PC-3 (cell line): ENCODE measurements around the gene HECTD1. TPM values are rescaled to one million over a fixed set of nuclear protein-coding genes. Genes with fewer than 3 reads are reported as not detected.
"Not testable (repeated sequence)": the region's sequence is repeated elsewhere in the genome, so short reads cannot be mapped to it uniquely, and the experiment has no call there.

Experiments used
- ATAC-seq: fragments of 200-7000 bp; cut with Tn5 transposase; 2 replicates; pipeline ENCODE4 v1.9.1; 2020; ENCODE audit warnings: mild to moderate bottlenecking, moderate library complexity
- BruUV-seq: library from RNA; stranded (reverse); fragments of 400-500 nt; replicated peaks from 2 replicates; lab custom pipeline; 2021; lab: Mats Ljungman, UMichigan
- CTCF ChIA-PET: fragments of 300-600 bp; sonication (Branson Sonifier 250); formaldehyde crosslinking; loops from one replicate; lab custom pipeline; 2022; ENCODE audit warnings: antibody characterized with exemption; lab: Charles Lee
- POLR2A ChIA-PET: fragments of 300-600 bp; sonication (Branson Sonifier 250); formaldehyde crosslinking; loops from one replicate; lab custom pipeline; 2022; ENCODE audit warnings: antibody characterized with exemption; ENCODE audit not compliant: unreplicated experiment; lab: Charles Lee
- DNase-seq: peaks from one replicate; pipeline ENCODE4 v3.0.0-alpha.2; 2015
- H2AFZ ChIP-seq: fragments of 300-600 bp; sonication (generic); 2 replicates; pipeline ENCODE4 v1.6.0; 2016; ENCODE audit warnings: antibody characterized with exemption, low read length
- H3F3A ChIP-seq: fragments of 300-600 bp; sonication (generic); one replicate; pipeline ENCODE4 v1.6.0; 2017; ENCODE audit warnings: antibody characterized with exemption, low read length, control low read depth, mild to moderate bottlenecking; ENCODE audit not compliant: unreplicated experiment
- H3K27ac ChIP-seq: fragments of 300-600 bp; sonication (generic); 2 replicates; pipeline ENCODE4 v1.5.1; 2016; ENCODE audit warnings: mild to moderate bottlenecking, low read length
- H3K27me3 ChIP-seq: fragments of 300-600 bp; sonication (generic); 2 replicates; pipeline ENCODE4 v1.6.1; 2016; ENCODE audit warnings: low read length, mixed read lengths
- H3K36me3 ChIP-seq: fragments of 300-600 bp; sonication (generic); 2 replicates; pipeline ENCODE4 v1.6.1; 2016; ENCODE audit warnings: low read depth, mixed run types, low read length, mixed read lengths
- H3K4me1 ChIP-seq: fragments of 300-600 bp; sonication (generic); 2 replicates; pipeline ENCODE4 v1.5.1; 2016; ENCODE audit warnings: low read length; ENCODE audit not compliant: insufficient read depth
- H3K4me2 ChIP-seq: fragments of 300-600 bp; sonication (generic); 2 replicates; pipeline ENCODE4 v1.6.0; 2016; ENCODE audit warnings: low read length
- H3K4me3 ChIP-seq: fragments of 300-600 bp; sonication (generic); 2 replicates; pipeline ENCODE4 v1.5.1; 2016; ENCODE audit warnings: mild to moderate bottlenecking, low read length, mixed read lengths
- H3K79me2 ChIP-seq: fragments of 300-600 bp; sonication (generic); 2 replicates; pipeline ENCODE4 v1.6.1; 2017; ENCODE audit warnings: low read length, mixed read lengths
- H3K9ac ChIP-seq: fragments of 300-600 bp; sonication (generic); 2 replicates; pipeline ENCODE4 v1.6.0; 2016; ENCODE audit warnings: mild to moderate bottlenecking, low read length
- H3K9me2 ChIP-seq: fragments of 300-600 bp; sonication (generic); replicated peaks from 2 replicates; pipeline ENCODE4 v1.6.1; 2016; ENCODE audit warnings: mixed run types, low read length, mixed read lengths
- H3K9me3 ChIP-seq: fragments of 300-600 bp; sonication (generic); 2 replicates; pipeline ENCODE4 v1.6.1; 2016; ENCODE audit warnings: low read length, mixed read lengths
- H4K20me1 ChIP-seq: fragments of 300-600 bp; sonication (generic); 2 replicates; pipeline ENCODE4 v1.6.1; 2016; ENCODE audit warnings: low read length, mixed read lengths
- CTCF ChIP-seq: fragments of 300-600 bp; sonication (generic); conservative IDR thresholded peaks from 2 replicates; pipeline ENCODE4 v1.5.1; 2017; ENCODE audit warnings: antibody characterized with exemption, low read depth, mild to moderate bottlenecking, low read length
- EZH2 ChIP-seq: fragments of 300-600 bp; sonication (generic); IDR thresholded peaks from one replicate; pipeline ENCODE4 v1.6.1; 2017; ENCODE audit warnings: antibody characterized with exemption, mild to moderate bottlenecking, low read length; ENCODE audit not compliant: unreplicated experiment
- EZH2phosphoT487 ChIP-seq: fragments of 300-600 bp; sonication (generic); IDR thresholded peaks from 2 replicates; pipeline ENCODE4 v1.6.1; 2018; ENCODE audit warnings: mild to moderate bottlenecking, antibody characterized with exemption, low read length, borderline replicate concordance
- intact Hi-C: fragments of 100-400 bp; cut with micrococcal nuclease; formaldehyde crosslinking; loops from 2 replicates; pipeline ENCODE4 v1.9.0; 2023
- total RNA-seq: library from RNA; depleted of rRNA; stranded (reverse); fragments of >200 nt; gene quantifications from 2 replicates; pipeline ENCODE4 v1.2.3, GENCODE V29; 2014

Gene HECTD1
- total RNA-seq, 1 experiment from 2014 or later, result 152 TPM

DNA sequence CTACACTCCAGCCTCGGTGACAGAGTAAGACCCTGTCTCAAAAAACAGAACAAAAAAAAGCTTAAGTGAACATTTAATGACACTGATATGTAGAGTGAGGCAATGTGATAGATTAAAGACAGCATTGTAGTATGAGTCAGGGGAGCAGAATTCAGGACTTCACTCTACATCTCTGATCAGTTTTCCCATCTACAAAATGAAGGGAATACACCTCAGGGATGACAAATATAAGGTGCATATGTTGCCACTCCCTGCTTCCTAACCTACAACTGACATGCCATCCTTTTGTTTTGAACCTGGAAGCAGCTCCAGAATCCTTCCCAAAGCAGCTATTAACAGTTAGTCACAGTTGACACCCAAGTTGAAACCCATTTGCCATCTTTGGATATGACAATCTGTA lies 150.6 kb downstream of the HECTD1 start:
- no peaks in the 10 kb centered on the region for H3K36me3 ChIP-seq
- TF ChIP-seq EZH2phosphoT487, result no peak
- no peak for TF ChIP-seq EZH2
- TF ChIP-seq CTCF, result no peak
- intact Hi-C loops, result no loop called here
- BruUV-seq, result no TSS peak
- H3K27me3 ChIP-seq, result no peaks in the 10 kb centered on the region
- no peaks in the 10 kb centered on the region for H4K20me1 ChIP-seq
- ChIA-PET CTCF (no interaction called here), POLR2A (no interaction called here)
- no peak overlapping the region for H3K4me3 ChIP-seq
- peak; percentile 34 for DNase-seq
- no peak overlapping the region for H3K4me2 ChIP-seq
- H3K9me2 ChIP-seq, result no peaks in the 10 kb centered on the region
- no peak overlapping the region for H3K9ac ChIP-seq
- no peaks in the 10 kb centered on the region for H3K79me2 ChIP-seq
- peaks cover 13% of the 10 kb centered on the region for H3K4me1 ChIP-seq
- peak; percentile 18; the same call in 1 of the 2 replicates for ATAC-seq
- H3K9me3 ChIP-seq, result no peaks in the 10 kb centered on the region
- H2AFZ ChIP-seq, result no peak overlapping the region
- H3K27ac ChIP-seq, result no peak overlapping the region
- H3F3A ChIP-seq, result no peaks in the 10 kb centered on the region

DNA sequence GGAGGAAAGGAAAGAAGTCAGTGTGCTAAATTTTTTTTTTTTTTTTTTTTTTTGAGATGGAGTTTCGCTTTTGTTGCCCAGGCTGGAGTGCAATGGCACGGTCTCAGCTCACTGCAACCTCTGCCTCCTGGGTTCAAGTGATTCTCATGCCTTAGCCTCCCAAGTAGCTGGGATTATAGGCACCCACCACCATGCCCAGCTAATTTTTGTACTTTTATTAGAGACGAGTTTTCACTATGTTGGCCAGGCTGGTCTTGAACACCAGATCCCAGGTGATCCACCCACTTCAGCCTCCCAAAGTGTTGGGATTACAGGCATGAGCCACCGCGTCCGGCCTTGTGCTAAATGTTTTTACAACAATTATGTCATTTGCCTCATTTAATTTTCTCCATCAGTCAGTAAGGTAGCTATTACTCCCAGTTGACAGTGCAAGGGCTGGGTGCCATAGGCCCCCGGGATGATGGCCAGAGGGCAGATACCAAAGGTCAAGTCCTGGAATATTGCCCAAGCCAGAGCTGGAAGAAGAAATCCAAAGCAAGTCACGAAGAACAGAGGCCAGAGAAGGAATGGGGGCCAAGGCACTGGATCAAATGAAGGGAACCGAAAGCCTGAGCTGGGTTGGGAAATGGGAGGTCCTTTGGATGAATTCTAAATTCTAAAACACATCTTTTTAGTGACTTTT lies 154.5 kb downstream of the HECTD1 start:
- intact Hi-C loops, H3K4me3 ChIP-seq, H3K4me1 ChIP-seq, H3K9me2 ChIP-seq, H3K79me2 ChIP-seq, H3F3A ChIP-seq, POLR2A ChIA-PET, CTCF ChIA-PET, H3K9ac ChIP-seq, H3K4me2 ChIP-seq, H3K9me3 ChIP-seq, ATAC-seq, H2AFZ ChIP-seq, BruUV-seq, H3K36me3 ChIP-seq, DNase-seq, H3K27ac ChIP-seq, H4K20me1 ChIP-seq, H3K27me3 ChIP-seq: not testable (repeated sequence)

- H3K9ac ChIP-seq, result no peak overlapping the region
- intact Hi-C loops, result no loop called here
- DNase-seq (no peak), ATAC-seq (no peak)
- no peak overlapping the region for H3K4me3 ChIP-seq
- H3K9me3 ChIP-seq, result no peaks in the 10 kb centered on the region
- H2AFZ ChIP-seq, result no peak overlapping the region
- H3K4me1 ChIP-seq, result no peaks in the 10 kb centered on the region
- no peaks in the 10 kb centered on the region for H3F3A ChIP-seq
- TF ChIP-seq EZH2phosphoT487 (no peak), EZH2 (no peak), CTCF (no peak)
- BruUV-seq, result no TSS peak
- CTCF ChIA-PET, result no interaction called here
- POLR2A ChIA-PET, result no interaction called here
- H3K27me3 ChIP-seq, result no peaks in the 10 kb centered on the region
- H3K4me2 ChIP-seq, result no peak overlapping the region
- H3K79me2 ChIP-seq, result no peaks in the 10 kb centered on the region
- H3K27ac ChIP-seq, result no peak overlapping the region
- H4K20me1 ChIP-seq, result no peaks in the 10 kb centered on the region
- H3K36me3 ChIP-seq, result no peaks in the 10 kb centered on the region
- H3K9me2 ChIP-seq, result no peaks in the 10 kb centered on the region
Measured at GRCh38 chr14:31051511-31051910, 156.1 kb downstream of the HECTD1 start.
